ENCODE data around the gene CLDN19. TPM values are rescaled to one million over a fixed set of nuclear protein-coding genes. Genes with fewer than 3 reads are reported as not detected.

CLDN19 gene
- total and polyA plus RNA-seq, 2 of the 8 experiments (the other 6 are each of a cell fraction or from before 2014, with no cell fraction given): 9.7 to 17.2 TPM

GRCh38 chr1:42786097-42786496, 46.1 kb upstream of the CLDN19 start:
- Histone ChIP-seq H4K91ac (replicated peaks; ENCODE audit: insufficient read length, low read length) (no peak overlapping the region), H3K27me3 (replicated peaks in 1 of 4; ENCODE audit: control insufficient read depth in 3 of 4, extremely low read depth in 1 of 4, insufficient read depth in 3 of 4, low read length in 3 of 4) (no peaks in the 10 kb centered on the region), H3K4ac (replicated peaks; ENCODE audit: insufficient read length, low read depth, low read length) (no peak overlapping the region), H3K27ac (ENCODE audit: low read depth, low read length) (no peak overlapping the region), H3K18ac (ENCODE audit: extremely low read depth, low read length) (no peak overlapping the region), H3K56ac (replicated peaks; ENCODE audit: insufficient read length, low read depth, low read length) (no peak overlapping the region), H3K9ac (replicated peaks in 1 of 4; ENCODE audit: extremely low read depth in 1 of 4, low read depth in 3 of 4, low read length in 3 of 4) (no peak overlapping the region), H3K14ac (ENCODE audit: insufficient read length) (no peak overlapping the region), H4K5ac (ENCODE audit: insufficient read length, low read depth, low read length) (no peak overlapping the region), H3K23ac (ENCODE audit: insufficient read length) (no peak overlapping the region), H3K9me3 (ENCODE audit: insufficient read depth in 2 of 2, low read depth in 1 of 2, low read length in 1 of 2) (no peaks in the 10 kb centered on the region), H2AK5ac (ENCODE audit: low read depth, low read length) (no peak overlapping the region), H3K36me3 (ENCODE audit: control insufficient read depth in 2 of 4, insufficient read depth in 4 of 4, low read length in 3 of 4) (peaks cover 0 to 3% (median 1%) of the 10 kb centered on the region in 4 experiments; a peak in 1 of 8 replicates), H2AFZ (ENCODE audit: low read length) (no peak overlapping the region), H3K23me2 (ENCODE audit: low read depth, low read length) (no peaks in the 10 kb centered on the region), H2BK12ac (ENCODE audit: low read depth, low read length) (no peak overlapping the region), H3K79me1 (ENCODE audit: low read depth, low read length) (no peaks in the 10 kb centered on the region), H2BK20ac (ENCODE audit: low read length) (no peak overlapping the region), H2BK15ac (ENCODE audit: low read length) (no peak overlapping the region), H4K20me1 (replicated peaks in 1 of 2; ENCODE audit: control insufficient read depth in 1 of 2, insufficient read depth in 2 of 2, low read length in 2 of 2) (peaks cover 0 to 2% of the 10 kb centered on the region in 2 experiments), H2BK120ac (replicated peaks; ENCODE audit: low read depth, low read length) (no peak overlapping the region), H4K8ac (ENCODE audit: extremely low read depth, insufficient read depth, low read length) (no peak overlapping the region), H3K79me2 (ENCODE audit: control insufficient read depth in 1 of 2, insufficient read depth in 2 of 2, low read length in 2 of 2) (no peaks in the 10 kb centered on the region), H3K4me2 (ENCODE audit: insufficient read depth in 1 of 2, low read depth in 2 of 2, low read length in 2 of 2) (no peak overlapping the region), H3K4me1 (replicated peaks in 1 of 4; ENCODE audit: control insufficient read depth in 3 of 4, insufficient read depth in 4 of 4, low read length in 3 of 4) (peaks cover 0 to 8% (median under 1%) of the 10 kb centered on the region in 4 experiments; a peak in 2 of 7 replicates), H2BK5ac (ENCODE audit: low read depth, low read length) (no peak overlapping the region), H3K4me3 (ENCODE audit: extremely low read depth in 1 of 4, insufficient read depth in 2 of 4, low read depth in 3 of 4, low read length in 4 of 4) (no peak overlapping the region)
- FAIRE-seq (no peak), DNase-seq (ENCODE audit: low read depth in 1 of 2, low spot score in 2 of 2) (no peak)
- ChIA-PET CTCF (ENCODE audit: partially characterized antibody) (interaction anchor here (0.6 to 1.3 kb wide), 2 partner anchors 13 to 137 kb away, joined by 3 read pairs; no protein-coding TSS in a partner anchor), POLR2A (ENCODE audit: partially characterized antibody) (interaction anchor here (1.2 kb wide), 1 partner anchor 14 kb away, joined by 3 read pairs; no protein-coding TSS in a partner anchor)
- TF ChIP-seq SUZ12 (IDR thresholded peaks at IDR 0.05; ENCODE audit: low read length) (no peak), KDM5A (IDR thresholded peaks at IDR 0.05; ENCODE audit: low read length) (no peak), RNF2 (IDR thresholded peaks at IDR 0.05; ENCODE audit: borderline replicate concordance, low read depth, low read length, missing control alignments, poor library complexity, severe bottlenecking) (no peak), SP1 (IDR thresholded peaks at IDR 0.05; ENCODE audit: low read depth, low read length) (no peak), CBX8 (IDR thresholded peaks at IDR 0.05; ENCODE audit: borderline replicate concordance, low read depth, low read length) (no peak)
- 89% methylated on average over 5 of the region's 5 CpGs; no CpG with 5 or more reads in 1 of the 2 experiments for WGBS, 2 experiments (ENCODE audit: extremely low coverage in 1 of 2, insufficient coverage in 1 of 2, insufficient read length in 1 of 2, insufficient replicate concordance in 2 of 2, low coverage in 1 of 2, low lambda C conversion rate in 2 of 2, missing lambda C conversion rate in 1 of 2)

All from H1 (cell line).